OCI-LY7 (cell line): ENCODE measurements around the gene FZD10.

ENCODE experiments used
- CTCF ChIP-seq: fragments of 200-600 bp; sonication (generic); conservative IDR thresholded peaks from 2 replicates; pipeline ENCODE4 v1.5.1; 2014; ENCODE audit warnings: mild to moderate bottlenecking, antibody characterized with exemption, low read length, moderate library complexity, mixed read lengths
- EZH2phosphoT487 ChIP-seq: fragments of 200-600 bp; sonication (generic); IDR thresholded peaks from 2 replicates; pipeline ENCODE4 v1.6.1; 2018; ENCODE audit warnings: low read depth, borderline replicate concordance, mild to moderate bottlenecking, mixed run types, antibody characterized with exemption, low read length, moderate library complexity, mixed read lengths

- no peak for TF ChIP-seq CTCF
- no peak for TF ChIP-seq EZH2phosphoT487
Measured at GRCh38 chr12:130118181-130118580, 44.1 kb upstream of the FZD10 start.
